Gastrocnemius medialis (tissue), 4 donors: Measurements from ENCODE around the gene METTL26.
A peak's percentile ranks its signal among the peaks of the same experiment; 100 is the strongest.

ENCODE experiments used
- CTCF ChIP-seq, 5 experiments: fragments of 450-650 bp in 3 of 5; fragments of 200-600 bp in 2 of 5; sonication (generic) in 2 of 5; IDR thresholded peaks in 4 of 5; conservative IDR thresholded peaks in 1 of 5; 1 replicate in 4 of 5; 2 replicates in 1 of 5; pipeline ENCODE4 v1.5.1; 2016 to 2019; ENCODE audit warnings: antibody characterized with exemption in 5 of 5, mild to moderate bottlenecking in 3 of 5, moderate library complexity in 3 of 5
- POLR2A ChIP-seq, 2 donors: fragments of 450-650 bp; IDR thresholded peaks; one replicate each; pipeline ENCODE4 v1.6.1; 2017; ENCODE audit warnings: antibody characterized with exemption in 2 of 2, mild to moderate bottlenecking in 2 of 2, moderate library complexity in 2 of 2

GRCh38 chr16:636206-637080 is at the start of gene METTL26:
- no peak for TF ChIP-seq CTCF (IDR thresholded peaks at IDR 0.05 in 4 of 5, conservative IDR thresholded peaks at IDR 0.05 in 1 of 5)
- peak; percentile 66 to 68 for TF ChIP-seq POLR2A (IDR thresholded peaks at IDR 0.05)
